ENCODE measurements around the gene AGTPBP1.

- TF ChIP-seq RAD21 (IDR thresholded peaks at IDR 0.05; ENCODE audit: low read depth) (no peak), CEBPB (IDR thresholded peaks at IDR 0.05) (no peak), YY1 (IDR thresholded peaks at IDR 0.05; ENCODE audit: low read depth) (no peak), NFIC (IDR thresholded peaks at IDR 0.05) (no peak), USF1 (IDR thresholded peaks at IDR 0.05) (no peak), EP300 (IDR thresholded peaks at IDR 0.05; ENCODE audit: borderline replicate concordance) (no peak), MAX (IDR thresholded peaks at IDR 0.05) (no peak), CREB1 (IDR thresholded peaks at IDR 0.05; ENCODE audit: low read depth) (no peak), TEAD4 (IDR thresholded peaks at IDR 0.05) (no peak)
- TF ChIP-seq, protein P1, sequence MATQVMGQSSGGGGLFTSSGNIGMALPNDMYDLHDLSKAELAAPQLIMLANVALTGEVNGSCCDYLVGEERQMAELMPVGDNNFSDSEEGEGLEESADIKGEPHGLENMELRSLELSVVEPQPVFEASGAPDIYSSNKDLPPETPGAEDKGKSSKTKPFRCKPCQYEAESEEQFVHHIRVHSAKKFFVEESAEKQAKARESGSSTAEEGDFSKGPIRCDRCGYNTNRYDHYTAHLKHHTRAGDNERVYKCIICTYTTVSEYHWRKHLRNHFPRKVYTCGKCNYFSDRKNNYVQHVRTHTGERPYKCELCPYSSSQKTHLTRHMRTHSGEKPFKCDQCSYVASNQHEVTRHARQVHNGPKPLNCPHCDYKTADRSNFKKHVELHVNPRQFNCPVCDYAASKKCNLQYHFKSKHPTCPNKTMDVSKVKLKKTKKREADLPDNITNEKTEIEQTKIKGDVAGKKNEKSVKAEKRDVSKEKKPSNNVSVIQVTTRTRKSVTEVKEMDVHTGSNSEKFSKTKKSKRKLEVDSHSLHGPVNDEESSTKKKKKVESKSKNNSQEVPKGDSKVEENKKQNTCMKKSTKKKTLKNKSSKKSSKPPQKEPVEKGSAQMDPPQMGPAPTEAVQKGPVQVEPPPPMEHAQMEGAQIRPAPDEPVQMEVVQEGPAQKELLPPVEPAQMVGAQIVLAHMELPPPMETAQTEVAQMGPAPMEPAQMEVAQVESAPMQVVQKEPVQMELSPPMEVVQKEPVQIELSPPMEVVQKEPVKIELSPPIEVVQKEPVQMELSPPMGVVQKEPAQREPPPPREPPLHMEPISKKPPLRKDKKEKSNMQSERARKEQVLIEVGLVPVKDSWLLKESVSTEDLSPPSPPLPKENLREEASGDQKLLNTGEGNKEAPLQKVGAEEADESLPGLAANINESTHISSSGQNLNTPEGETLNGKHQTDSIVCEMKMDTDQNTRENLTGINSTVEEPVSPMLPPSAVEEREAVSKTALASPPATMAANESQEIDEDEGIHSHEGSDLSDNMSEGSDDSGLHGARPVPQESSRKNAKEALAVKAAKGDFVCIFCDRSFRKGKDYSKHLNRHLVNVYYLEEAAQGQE (IDR thresholded peaks at IDR 0.05; ENCODE audit: low read depth): no peak
These were observed 194.2 kb downstream of the AGTPBP1 start for GRCh38 chr9:85547599-85547998.

All from Ishikawa (cell line).